Right lobe of liver (tissue), 4 donors: ENCODE results near the gene SBF2.

ENCODE experiments used
- CTCF ChIP-seq, 4 donors: fragments of 200-600 bp in 3 of 4; fragments of 450-650 bp in 1 of 4; IDR thresholded peaks; one replicate each; pipeline versions ENCODE4 v1.5.1 to v1.8.0; 2016 to 2022; ENCODE audit warnings: antibody characterized with exemption in 4 of 4, mild to moderate bottlenecking in 2 of 4
- POLR2A ChIP-seq: fragments of 450-650 bp; IDR thresholded peaks from one replicate; pipeline ENCODE4 v1.6.1; 2017; ENCODE audit warnings: antibody characterized with exemption, mild to moderate bottlenecking
- donor health status: DM: no; HTN: no; CAD: no.
- donor health status: DM: no; HTN: no; CAD: no.
- donor health status: DM: no; HTN: yes; CAD: no.

GRCh38 chr11:10311802-10312201 lies 17.8 kb upstream of the SBF2 start:
- TF ChIP-seq CTCF (IDR thresholded peaks at IDR 0.05), result no peak
- no peak for TF ChIP-seq POLR2A
